ENCODE results near the gene ZNF362.
A peak's percentile ranks its signal among the peaks of the same experiment; 100 is the strongest.

ZNF362 gene

DNA sequence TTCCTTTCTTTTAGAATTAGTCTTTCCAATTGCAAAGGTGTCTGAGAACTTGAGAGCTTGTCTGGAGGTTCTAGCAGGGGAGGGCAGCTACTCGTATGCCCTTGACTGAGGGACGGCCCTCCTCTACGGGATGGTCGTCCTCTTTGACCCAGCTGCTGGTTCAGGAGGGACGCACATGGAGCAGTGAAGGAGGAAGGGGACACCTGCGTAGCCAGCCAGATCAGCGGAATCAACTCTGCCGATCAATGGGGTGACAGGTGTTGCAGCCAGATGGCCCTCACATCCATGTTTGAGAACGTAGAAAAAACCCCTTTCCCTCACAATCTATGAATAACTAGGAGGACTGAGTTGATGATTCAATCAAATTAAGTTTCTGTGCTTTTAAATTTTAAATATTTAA lies 80.3 kb downstream of the ZNF362 start:
- H3K27me3 ChIP-seq (ENCODE audit: insufficient read depth, low read length) = no peaks in the 10 kb centered on the region
- H3K9me3 ChIP-seq (ENCODE audit: low read length) = no peaks in the 10 kb centered on the region
- peaks cover 48% of the 10 kb centered on the region for H3K4me1 ChIP-seq (ENCODE audit: insufficient read depth, low read length)
- H2AFZ ChIP-seq (ENCODE audit: low read depth, low read length) = no peak overlapping the region
- H3K4me3 ChIP-seq (ENCODE audit: low read length) = no peak overlapping the region
- H3K36me3 ChIP-seq (ENCODE audit: insufficient read depth, low read length) = peaks cover 52% of the 10 kb centered on the region

- Histone ChIP-seq H3K27me3 (ENCODE audit: insufficient read depth, low read length) (no peaks in the 10 kb centered on the region), H3K36me3 (ENCODE audit: insufficient read depth, low read length) (peaks cover 47% of the 10 kb centered on the region), H3K4me1 (ENCODE audit: insufficient read depth, low read length) (peaks cover 56% of the 10 kb centered on the region), H2AFZ (ENCODE audit: low read depth, low read length) (no peak overlapping the region), H3K4me3 (ENCODE audit: low read length) (no peak overlapping the region), H3K9me3 (ENCODE audit: low read length) (no peaks in the 10 kb centered on the region)
These were observed 81.1 kb downstream of the ZNF362 start for GRCh38 chr1:33337441-33337840.

DNA sequence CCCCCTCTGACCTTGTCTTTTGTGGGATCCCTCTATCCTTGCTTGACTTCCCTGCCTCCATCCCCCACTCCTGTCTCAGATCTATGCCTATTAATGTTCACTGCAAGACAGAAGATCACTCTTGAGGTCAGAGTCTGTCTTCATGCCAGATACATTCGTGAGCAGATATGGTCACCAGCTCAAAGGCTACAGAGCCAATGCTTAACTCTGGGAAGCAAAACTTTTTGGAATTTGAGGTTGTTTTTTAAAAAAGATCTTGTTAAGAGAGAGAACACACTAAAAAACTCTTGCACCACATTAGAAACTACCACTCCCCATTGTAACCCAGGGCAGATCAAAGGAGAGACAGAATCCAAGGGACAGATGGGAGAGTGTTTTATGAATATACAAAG lies 81.8 kb downstream of the ZNF362 start:
- Histone ChIP-seq H3K36me3 (ENCODE audit: insufficient read depth, low read length) (peaks cover 41% of the 10 kb centered on the region), H2AFZ (ENCODE audit: low read depth, low read length) (no peak overlapping the region), H3K27me3 (ENCODE audit: insufficient read depth, low read length) (no peaks in the 10 kb centered on the region), H3K4me1 (ENCODE audit: insufficient read depth, low read length) (peaks cover 62% of the 10 kb centered on the region), H3K4me3 (ENCODE audit: low read length) (no peak overlapping the region), H3K9me3 (ENCODE audit: low read length) (no peaks in the 10 kb centered on the region)

GRCh38 chr1:33338440-33339211 lies 82.3 kb downstream of the ZNF362 start:
- H3K36me3 ChIP-seq (ENCODE audit: insufficient read depth, low read length) = peaks cover 38% of the 10 kb centered on the region
- peaks cover 65% of the 10 kb centered on the region for H3K4me1 ChIP-seq (ENCODE audit: insufficient read depth, low read length)
- no peak overlapping the region for H3K4me3 ChIP-seq (ENCODE audit: low read length)
- H2AFZ ChIP-seq (ENCODE audit: low read depth, low read length) = no peak overlapping the region
- no peaks in the 10 kb centered on the region for H3K27me3 ChIP-seq (ENCODE audit: insufficient read depth, low read length)
- no peaks in the 10 kb centered on the region for H3K9me3 ChIP-seq (ENCODE audit: low read length)

- H3K4me3 ChIP-seq (ENCODE audit: low read length) = no peak overlapping the region
- peaks cover 68% of the 10 kb centered on the region for H3K4me1 ChIP-seq (ENCODE audit: insufficient read depth, low read length)
- no peak overlapping the region for H2AFZ ChIP-seq (ENCODE audit: low read depth, low read length)
- H3K36me3 ChIP-seq (ENCODE audit: insufficient read depth, low read length) = peaks cover 37% of the 10 kb centered on the region
- H3K27me3 ChIP-seq (ENCODE audit: insufficient read depth, low read length) = no peaks in the 10 kb centered on the region
- no peaks in the 10 kb centered on the region for H3K9me3 ChIP-seq (ENCODE audit: low read length)
These were observed 83.1 kb downstream of the ZNF362 start for GRCh38 chr1:33339413-33339812.

GRCh38 chr1:33341190-33341589 lies 84.9 kb downstream of the ZNF362 start:
- Histone ChIP-seq H2AFZ (ENCODE audit: low read depth, low read length) (no peak overlapping the region), H3K27me3 (ENCODE audit: insufficient read depth, low read length) (no peaks in the 10 kb centered on the region), H3K9me3 (ENCODE audit: low read length) (no peaks in the 10 kb centered on the region), H3K4me3 (ENCODE audit: low read length) (no peak overlapping the region), H3K4me1 (ENCODE audit: insufficient read depth, low read length) (peaks cover 77% of the 10 kb centered on the region), H3K36me3 (ENCODE audit: insufficient read depth, low read length) (peaks cover 37% of the 10 kb centered on the region)

DNA sequence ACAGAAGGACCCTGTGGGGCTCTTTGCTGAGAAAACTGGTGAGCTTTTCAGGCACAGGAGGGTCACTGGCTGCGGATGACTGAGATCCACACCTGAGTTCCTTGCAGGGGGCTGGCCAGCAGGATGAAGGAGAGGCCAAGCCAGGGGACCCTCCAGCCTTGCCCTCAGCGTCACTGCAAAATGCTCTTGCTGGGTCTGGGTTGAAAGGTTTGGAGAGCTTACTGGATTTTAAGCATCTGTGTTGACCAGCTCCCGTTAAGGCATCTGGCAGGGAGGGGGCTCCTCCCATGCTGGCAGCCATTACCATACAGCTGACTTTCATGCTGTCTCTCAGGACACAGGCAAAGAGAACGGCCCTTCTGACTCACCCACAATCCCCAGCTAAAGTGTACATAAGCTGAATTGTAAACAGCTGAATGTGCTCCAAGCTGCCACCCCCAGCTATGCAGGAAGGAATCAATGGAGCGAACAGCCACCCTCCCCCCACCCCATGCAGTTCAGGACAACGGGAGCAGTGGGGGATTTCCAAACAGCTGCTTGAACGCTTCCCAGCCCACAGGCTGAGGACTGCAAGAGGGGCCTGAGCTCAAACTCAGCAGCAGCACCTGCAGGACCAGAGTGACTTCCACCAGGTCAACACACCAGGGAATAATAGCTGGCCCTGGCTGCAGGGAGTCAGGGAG lies 85.9 kb downstream of the ZNF362 start:
- Histone ChIP-seq H3K36me3 (ENCODE audit: insufficient read depth, low read length) (peaks cover 43% of the 10 kb centered on the region), H3K27me3 (ENCODE audit: insufficient read depth, low read length) (no peaks in the 10 kb centered on the region), H3K9me3 (ENCODE audit: low read length) (no peaks in the 10 kb centered on the region), H3K4me1 (ENCODE audit: insufficient read depth, low read length) (peaks cover 81% of the 10 kb centered on the region), H2AFZ (ENCODE audit: low read depth, low read length) (no peak overlapping the region), H3K4me3 (ENCODE audit: low read length) (no peak overlapping the region)

DNA sequence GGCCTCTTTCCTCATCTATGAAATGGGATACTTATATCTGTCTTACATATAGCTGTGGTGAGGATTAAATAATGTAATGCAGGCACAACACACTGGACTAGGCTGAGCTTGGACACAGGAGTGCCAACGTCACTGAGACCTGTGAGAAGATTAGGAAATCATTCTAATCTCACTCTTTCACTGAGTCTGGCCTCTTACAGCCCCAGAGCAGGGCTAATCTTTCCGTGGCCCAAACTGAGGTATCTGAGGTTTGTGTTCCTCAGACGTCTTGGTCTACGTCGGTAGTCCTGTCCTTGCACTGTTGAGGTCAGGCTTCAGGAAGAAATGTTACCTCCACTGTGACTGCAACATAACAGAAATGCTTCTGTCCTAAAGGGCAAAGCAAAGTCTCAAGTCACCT lies 87.2 kb downstream of the ZNF362 start:
- Histone ChIP-seq H3K27me3 (ENCODE audit: insufficient read depth, low read length) (no peaks in the 10 kb centered on the region), H3K9me3 (ENCODE audit: low read length) (no peaks in the 10 kb centered on the region), H2AFZ (ENCODE audit: low read depth, low read length) (no peak overlapping the region), H3K36me3 (ENCODE audit: insufficient read depth, low read length) (peaks cover 43% of the 10 kb centered on the region), H3K4me3 (ENCODE audit: low read length) (no peak overlapping the region), H3K4me1 (ENCODE audit: insufficient read depth, low read length) (peaks cover 81% of the 10 kb centered on the region)

- H2AFZ ChIP-seq (ENCODE audit: low read depth, low read length) = no peak overlapping the region
- H3K4me1 ChIP-seq (ENCODE audit: insufficient read depth, low read length) = peaks cover 71% of the 10 kb centered on the region
- peaks cover 43% of the 10 kb centered on the region for H3K36me3 ChIP-seq (ENCODE audit: insufficient read depth, low read length)
- no peaks in the 10 kb centered on the region for H3K27me3 ChIP-seq (ENCODE audit: insufficient read depth, low read length)
- no peak overlapping the region for H3K4me3 ChIP-seq (ENCODE audit: low read length)
- no peaks in the 10 kb centered on the region for H3K9me3 ChIP-seq (ENCODE audit: low read length)
These were observed 88.7 kb downstream of the ZNF362 start for GRCh38 chr1:33344896-33345560.

DNA sequence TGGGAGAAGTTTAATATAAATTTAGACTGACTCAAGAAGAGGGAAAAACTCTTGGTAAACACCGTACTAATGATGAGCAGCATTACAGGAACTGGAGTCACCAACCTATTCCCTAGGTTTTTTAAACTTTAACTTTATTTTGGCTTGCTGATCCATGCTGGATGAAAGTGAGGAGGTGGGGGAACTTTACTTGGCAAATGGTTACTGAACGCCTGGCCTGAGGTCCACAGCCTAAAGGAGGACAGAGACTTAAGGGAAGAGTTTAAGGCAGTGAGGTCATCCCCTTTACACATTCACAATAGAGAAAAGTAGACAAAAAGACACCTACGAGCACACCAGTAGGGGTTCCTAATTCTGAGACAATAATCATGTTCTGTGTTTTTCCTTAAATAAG lies 90.2 kb downstream of the ZNF362 start:
- Histone ChIP-seq H3K4me3 (ENCODE audit: low read length) (peak overlapping the region; percentile 85), H3K27me3 (ENCODE audit: insufficient read depth, low read length) (no peaks in the 10 kb centered on the region), H2AFZ (ENCODE audit: low read depth, low read length) (no peak overlapping the region), H3K4me1 (ENCODE audit: insufficient read depth, low read length) (peaks cover 68% of the 10 kb centered on the region), H3K36me3 (ENCODE audit: insufficient read depth, low read length) (peaks cover 33% of the 10 kb centered on the region), H3K9me3 (ENCODE audit: low read length) (no peaks in the 10 kb centered on the region)

GRCh38 chr1:33346927-33347649 lies 90.8 kb downstream of the ZNF362 start:
- Histone ChIP-seq H3K4me1 (ENCODE audit: insufficient read depth, low read length) (peaks cover 63% of the 10 kb centered on the region), H3K4me3 (ENCODE audit: low read length) (peak overlapping the region; percentile 85), H3K9me3 (ENCODE audit: low read length) (no peaks in the 10 kb centered on the region), H2AFZ (ENCODE audit: low read depth, low read length) (no peak overlapping the region), H3K27me3 (ENCODE audit: insufficient read depth, low read length) (no peaks in the 10 kb centered on the region), H3K36me3 (ENCODE audit: insufficient read depth, low read length) (peaks cover 29% of the 10 kb centered on the region)

GRCh38 chr1:33347650-33347992 lies 91.3 kb downstream of the ZNF362 start:
- peak overlapping the region; percentile 85 for H3K4me3 ChIP-seq (ENCODE audit: low read length)
- no peaks in the 10 kb centered on the region for H3K27me3 ChIP-seq (ENCODE audit: insufficient read depth, low read length)
- no peak overlapping the region for H2AFZ ChIP-seq (ENCODE audit: low read depth, low read length)
- peaks cover 57% of the 10 kb centered on the region for H3K4me1 ChIP-seq (ENCODE audit: insufficient read depth, low read length)
- H3K36me3 ChIP-seq (ENCODE audit: insufficient read depth, low read length) = peaks cover 29% of the 10 kb centered on the region
- H3K9me3 ChIP-seq (ENCODE audit: low read length) = no peaks in the 10 kb centered on the region

DNA sequence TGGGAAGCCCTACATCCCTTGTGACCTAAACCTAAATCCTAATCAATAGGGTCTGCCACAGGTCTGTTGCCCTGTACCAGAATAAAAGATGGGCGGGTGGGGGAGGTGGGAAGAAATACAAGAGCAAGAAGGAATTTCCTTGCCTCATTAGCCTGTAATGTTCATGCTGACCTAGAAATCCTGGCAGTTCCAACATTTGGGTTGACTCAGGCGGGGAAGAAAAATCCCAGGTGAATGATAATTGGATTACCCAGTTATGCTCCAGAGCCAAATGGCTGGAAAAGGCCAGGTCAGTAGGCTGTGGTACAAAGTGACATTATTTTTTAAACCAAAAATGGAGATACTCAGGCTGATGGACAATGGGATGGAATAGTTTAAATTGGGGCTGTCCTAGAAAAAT lies 91.9 kb downstream of the ZNF362 start:
- peaks cover 53% of the 10 kb centered on the region for H3K4me1 ChIP-seq (ENCODE audit: insufficient read depth, low read length)
- H3K36me3 ChIP-seq (ENCODE audit: insufficient read depth, low read length) = peaks cover 29% of the 10 kb centered on the region
- no peaks in the 10 kb centered on the region for H3K27me3 ChIP-seq (ENCODE audit: insufficient read depth, low read length)

More for the DNA sequence above, 91.9 kb downstream of the ZNF362 start:
- no peaks in the 10 kb centered on the region for H3K9me3 ChIP-seq (ENCODE audit: low read length)
- H3K4me3 ChIP-seq (ENCODE audit: low read length) = peak overlapping the region; percentile 85
- H2AFZ ChIP-seq (ENCODE audit: low read depth, low read length) = no peak overlapping the region

All from neuron (in vitro differentiated cells).